Skeletal muscle tissue (tissue), 5 donors: Measurements from ENCODE around the gene BCL7B. TPM values are rescaled to one million over a fixed set of nuclear protein-coding genes. Genes with fewer than 3 reads are reported as not detected.
"Not testable (repeated sequence)": the region's sequence is repeated elsewhere in the genome, so short reads cannot be mapped to it uniquely, and the experiment has no call there.

Experiments used
- H3K27ac ChIP-seq: one replicate; pipeline ENCODE4 v1.7.0; 2013; ENCODE audit warnings: mild to moderate bottlenecking, low read depth, low read length, inconsistent platforms
- H3K27me3 ChIP-seq, 3 donors: one replicate each; pipeline ENCODE4 v1.7.0; 2013; ENCODE audit warnings: low read length in 3 of 3; ENCODE audit not compliant: control insufficient read depth in 3 of 3, insufficient read depth in 3 of 3
- H3K36me3 ChIP-seq, 3 donors: one replicate each; pipeline ENCODE4 v1.7.0; 2013; ENCODE audit warnings: low read length in 3 of 3; ENCODE audit not compliant: control insufficient read depth in 3 of 3, insufficient read depth in 3 of 3
- H3K4me1 ChIP-seq, 3 donors: one replicate each; pipeline ENCODE4 v1.7.0; 2013; ENCODE audit warnings: low read length in 3 of 3, mild to moderate bottlenecking in 3 of 3; ENCODE audit not compliant: control insufficient read depth in 3 of 3, insufficient read depth in 3 of 3
- H3K4me3 ChIP-seq, 3 donors: one replicate each; pipeline ENCODE4 v1.7.0; 2013; ENCODE audit warnings: low read length in 3 of 3
- H3K9ac ChIP-seq, 3 donors: one replicate each; pipeline ENCODE4 v1.7.0; 2013; ENCODE audit warnings: low read length in 3 of 3, mild to moderate bottlenecking in 3 of 3, moderate library complexity in 2 of 3, low read depth in 1 of 3
- H3K9me3 ChIP-seq, 3 donors: one replicate each; pipeline ENCODE4 v1.7.0; 2013; ENCODE audit warnings: low read length in 3 of 3; ENCODE audit not compliant: control insufficient read depth in 3 of 3
- small RNA-seq: library from RNA; depleted of rRNA; stranded (forward); fragments of <200 nt; gene quantifications from one replicate; pipeline ENCODE3, GENCODE V24; 2014
- total RNA-seq: library from RNA; depleted of rRNA; stranded (reverse); fragments of >200 nt; gene quantifications from one replicate; pipeline ENCODE4 v1.2.3, GENCODE V29; 2014
- donor health status: Osteomylitis.

Gene BCL7B
- total RNA-seq, 1 donor from 2014 or later = 6.8 TPM

GRCh38 chr7:73507556-73507955 lies 49.9 kb downstream of the BCL7B start:
- H3K27ac ChIP-seq = no peak overlapping the region
- H3K27me3 ChIP-seq = no peaks in the 10 kb centered on the region
- H3K9me3 ChIP-seq = no peaks in the 10 kb centered on the region
- H3K4me1 ChIP-seq = no peaks in the 10 kb centered on the region
- peaks cover 33 to 53% (median 52%) of the 10 kb centered on the region in 3 donors for H3K36me3 ChIP-seq
- H3K9ac ChIP-seq = no peak overlapping the region
- no peak overlapping the region for H3K4me3 ChIP-seq

- H3K4me3 ChIP-seq = no peak overlapping the region
- no peaks in the 10 kb centered on the region for H3K4me1 ChIP-seq
- no peak overlapping the region for H3K9ac ChIP-seq
- H3K27ac ChIP-seq = no peak overlapping the region
- peaks cover 33 to 58% (median 58%) of the 10 kb centered on the region in 3 donors for H3K36me3 ChIP-seq
- H3K9me3 ChIP-seq = no peaks in the 10 kb centered on the region
- no peaks in the 10 kb centered on the region for H3K27me3 ChIP-seq
These were observed 52.6 kb downstream of the BCL7B start for GRCh38 chr7:73504920-73505319.

GRCh38 chr7:73504017-73504416 lies 53.5 kb downstream of the BCL7B start:
- Histone ChIP-seq H3K27ac (no peak overlapping the region), H3K4me3 (no peak overlapping the region), H3K4me1 (no peaks in the 10 kb centered on the region), H3K27me3 (no peaks in the 10 kb centered on the region), H3K36me3 (peaks cover 29 to 58% (median 55%) of the 10 kb centered on the region in 3 donors), H3K9me3 (no peaks in the 10 kb centered on the region), H3K9ac (no peak overlapping the region)

DNA sequence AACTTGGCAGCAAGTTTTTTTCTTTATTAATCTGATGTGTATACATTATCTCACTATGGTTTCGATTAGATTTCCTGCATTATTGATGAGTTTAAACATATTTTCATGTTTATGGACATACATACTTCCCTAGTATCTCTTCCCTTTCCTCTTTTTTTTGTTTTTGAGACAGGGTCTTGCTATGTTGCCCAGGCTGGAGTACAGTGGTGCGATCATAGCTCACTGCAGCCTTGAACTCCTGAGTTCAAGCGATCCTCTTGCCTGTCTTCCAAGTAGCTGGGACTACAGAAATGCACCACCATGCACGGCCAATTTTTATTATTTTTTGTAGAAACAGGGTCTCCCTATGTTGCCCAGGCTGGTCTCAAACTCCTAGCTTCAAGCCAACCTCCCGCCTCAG lies 54.3 kb downstream of the BCL7B start:
- H3K27me3 ChIP-seq = no peaks in the 10 kb centered on the region
- no peaks in the 10 kb centered on the region for H3K4me1 ChIP-seq
- no peak overlapping the region for H3K4me3 ChIP-seq
- H3K36me3 ChIP-seq = peaks cover 31 to 60% (median 57%) of the 10 kb centered on the region in 3 donors
- no peaks in the 10 kb centered on the region for H3K9me3 ChIP-seq
- H3K27ac ChIP-seq = no peak overlapping the region
- H3K9ac ChIP-seq = no peak overlapping the region

DNA sequence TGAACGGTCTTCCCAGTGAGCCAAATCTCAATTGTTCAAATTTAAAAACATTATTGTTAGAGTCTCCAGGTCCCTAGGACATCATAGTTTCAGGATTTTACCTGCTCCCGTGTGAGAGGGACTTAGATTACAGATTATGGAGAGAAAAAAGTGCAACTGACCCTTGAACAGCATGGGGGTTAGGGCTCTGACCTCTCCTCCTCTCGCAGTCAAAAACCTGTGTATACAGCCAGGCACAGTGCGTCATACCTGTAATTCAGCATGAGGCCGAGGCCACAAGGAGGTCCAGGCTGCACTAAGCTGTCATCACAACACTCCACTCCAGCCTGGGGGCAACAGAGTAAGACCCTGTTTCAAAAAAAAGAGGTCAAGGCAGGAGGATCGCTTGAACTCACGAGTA lies 60.9 kb downstream of the BCL7B start:
- Histone ChIP-seq H3K27me3 (no peaks in the 10 kb centered on the region), H3K36me3 (peaks cover 34 to 58% (median 55%) of the 10 kb centered on the region in 3 donors), H3K4me3 (no peak overlapping the region), H3K27ac (no peak overlapping the region), H3K9me3 (no peaks in the 10 kb centered on the region), H3K4me1 (no peaks in the 10 kb centered on the region), H3K9ac (no peak overlapping the region)

- H3K36me3 ChIP-seq = peaks cover 36 to 58% (median 57%) of the 10 kb centered on the region in 3 donors
- not testable (repeated sequence) for H3K27ac ChIP-seq, H3K9me3 ChIP-seq, H3K9ac ChIP-seq, H3K4me1 ChIP-seq, H3K27me3 ChIP-seq, H3K4me3 ChIP-seq
These were observed 62.0 kb downstream of the BCL7B start for GRCh38 chr7:73495507-73495906.

DNA sequence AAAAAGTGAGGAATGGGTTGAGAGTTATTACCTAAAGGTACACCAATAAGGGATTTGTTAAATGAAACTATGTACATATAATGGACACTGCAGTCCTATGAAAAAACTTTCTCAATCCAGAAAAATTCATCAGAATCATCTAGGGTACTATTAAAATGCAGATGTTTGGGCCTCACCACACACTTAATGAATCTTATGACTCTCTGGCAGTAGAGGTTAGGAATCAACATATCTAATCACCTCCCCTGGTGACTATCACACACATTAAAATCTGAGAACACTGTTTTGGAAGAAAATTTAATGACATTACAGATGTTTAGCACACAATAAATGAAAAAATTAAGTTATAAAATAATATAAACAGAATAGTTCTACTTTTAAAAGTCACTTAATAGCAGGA lies 67.5 kb downstream of the BCL7B start:
- peaks cover 23 to 48% (median 47%) of the 10 kb centered on the region in 3 donors for H3K36me3 ChIP-seq

DNA sequence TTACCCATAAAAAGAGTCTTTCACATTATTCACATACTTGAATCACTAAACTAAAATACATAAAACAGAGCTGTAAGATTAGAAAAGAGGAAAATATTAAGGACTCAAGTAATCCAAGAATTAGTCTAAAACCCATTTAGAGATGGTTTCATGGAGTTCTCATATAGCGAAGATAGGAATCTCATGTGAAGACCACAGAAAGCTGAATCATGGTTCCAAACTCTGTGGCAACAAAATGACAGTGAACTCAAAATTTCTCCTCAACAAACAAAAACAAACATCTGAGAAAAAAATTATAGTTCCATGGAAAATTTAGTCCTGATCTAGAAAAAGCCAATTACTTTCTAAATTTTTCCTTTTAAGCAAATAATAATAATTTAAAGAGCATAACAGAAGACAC lies 70.0 kb downstream of the BCL7B start:
- H3K4me3 ChIP-seq = no peak overlapping the region
- peaks cover 0 to 3% (median 0%) of the 10 kb centered on the region in 3 donors for H3K4me1 ChIP-seq
- no peak overlapping the region for H3K9ac ChIP-seq
- H3K27ac ChIP-seq = no peak overlapping the region
- H3K9me3 ChIP-seq = no peaks in the 10 kb centered on the region
- H3K36me3 ChIP-seq = peaks cover 14 to 45% (median 34%) of the 10 kb centered on the region in 3 donors
- H3K27me3 ChIP-seq = no peaks in the 10 kb centered on the region

More for the DNA sequence above, 67.5 kb downstream of the BCL7B start:
- Histone ChIP-seq H3K4me1 (no peaks in the 10 kb centered on the region), H3K27me3 (no peaks in the 10 kb centered on the region), H3K4me3 (no peak overlapping the region), H3K9me3 (no peaks in the 10 kb centered on the region), H3K27ac (no peak overlapping the region), H3K9ac (no peak overlapping the region)

Small RNAs within 50 kb of the gene (small RNA-seq; reads per million reads assigned to genes)
- gene RNU6-1198P = not detected

Other genes with a start within 250 kb of the BCL7B start
- gene NSUN5, start 248.9 kb downstream of the BCL7B start, total RNA-seq = 13.0 TPM
- gene TRIM50, start 229.6 kb downstream of the BCL7B start, total RNA-seq = 0.52 TPM
- gene FKBP6, start 229.5 kb downstream of the BCL7B start, total RNA-seq = under 0.01 TPM
- gene FZD9, start 123.9 kb downstream of the BCL7B start, total RNA-seq = 13.0 TPM
- gene BAZ1B, start 35.4 kb downstream of the BCL7B start, total RNA-seq = 38.1 TPM
- gene TBL2, start 20.9 kb upstream of the BCL7B start, total RNA-seq = 54.8 TPM
- 1.6 TPM for gene MLXIPL, start 66.8 kb upstream of the BCL7B start, total RNA-seq
- gene VPS37D, start 110.1 kb upstream of the BCL7B start, total RNA-seq = 3.1 TPM
- 1.6 TPM for gene DNAJC30, start 125.8 kb upstream of the BCL7B start, total RNA-seq
- gene BUD23, start 125.9 kb upstream of the BCL7B start, total RNA-seq = 45.4 TPM
- 8.4 TPM for gene STX1A, start 162.0 kb upstream of the BCL7B start, total RNA-seq
- gene ABHD11, start 181.1 kb upstream of the BCL7B start, total RNA-seq = 13.6 TPM
- gene CLDN3, start 212.6 kb upstream of the BCL7B start, total RNA-seq = 0.52 TPM